Activated CD8-positive, alpha-beta memory T cell treated with anti-CD3 and anti-CD28 coated beads, Interleukin-2, amount 50 U/mL, for 1 hour (primary cell): ENCODE data around the gene USP7.
"Not testable (repeated sequence)": the region's sequence is repeated elsewhere in the genome, so short reads cannot be mapped to it uniquely, and the experiment has no call there.

Experiments
- DNase-seq: peaks from one replicate; pipeline ENCODE4 v3.0.0-alpha.2; 2020; ENCODE audit errors: extremely low read depth

Gene USP7

GRCh38 chr16:8972843-8973586 is 9.3 kb upstream of the USP7 start:
- DNase-seq, result no peak

- no peak for DNase-seq
These were observed 7.7 kb upstream of the USP7 start for GRCh38 chr16:8971416-8971815.

- DNase-seq, result not testable (repeated sequence)
These were observed 5.6 kb upstream of the USP7 start for GRCh38 chr16:8969202-8969897.

GRCh38 chr16:8968054-8968453 is 4.3 kb upstream of the USP7 start:
- not testable (repeated sequence) for DNase-seq

GRCh38 chr16:8967132-8967821 is 3.6 kb upstream of the USP7 start:
- DNase-seq, result no peak

- DNase-seq, result no peak
These were observed 3.1 kb upstream of the USP7 start for GRCh38 chr16:8966817-8967131.

- DNase-seq, result no peak
These were observed 756 bp upstream of the USP7 start for GRCh38 chr16:8964462-8964861.

- DNase-seq, result no peak
These were observed 491 bp downstream of the USP7 start for GRCh38 chr16:8963010-8963820.

GRCh38 chr16:8962393-8963009 is 1.2 kb downstream of the USP7 start:
- DNase-seq, result no peak

- DNase-seq, result no peak
These were observed 1.8 kb downstream of the USP7 start for GRCh38 chr16:8961811-8962390.

GRCh38 chr16:8960788-8961109 is 3.0 kb downstream of the USP7 start:
- no peak for DNase-seq

GRCh38 chr16:8959921-8960787 is 3.6 kb downstream of the USP7 start:
- DNase-seq, result no peak

GRCh38 chr16:8958344-8959167 is 5.2 kb downstream of the USP7 start:
- no peak for DNase-seq

- no peak for DNase-seq
These were observed 6.1 kb downstream of the USP7 start for GRCh38 chr16:8957509-8958157.

GRCh38 chr16:8957063-8957397 is 6.7 kb downstream of the USP7 start:
- no peak for DNase-seq

GRCh38 chr16:8956265-8957062 is 7.2 kb downstream of the USP7 start:
- DNase-seq, result no peak

- DNase-seq, result no peak
These were observed 7.9 kb downstream of the USP7 start for GRCh38 chr16:8955828-8956227.

- DNase-seq, result no peak
These were observed 10.6 kb downstream of the USP7 start for GRCh38 chr16:8953064-8953463.
